HG03280 (cell line): ENCODE results near the gene ZWILCH.
"Not testable (repeated sequence)": the region's sequence is repeated elsewhere in the genome, so short reads cannot be mapped to it uniquely, and the experiment has no call there.

Experiments used
- ATAC-seq: cut with Tn5 transposase; IDR thresholded peaks from one replicate; pipeline ENCODE4 v1.9.1; 2021; ENCODE audit warnings: mild to moderate bottlenecking, moderate library complexity; ENCODE audit not compliant: unreplicated experiment

ZWILCH gene

GRCh38 chr15:66486887-66487286, 18.2 kb upstream of the ZWILCH start:
- no peak for ATAC-seq

GRCh38 chr15:66488525-66488924, 16.6 kb upstream of the ZWILCH start:
- no peak for ATAC-seq

- no peak for ATAC-seq
Measured at GRCh38 chr15:66489179-66489791, 15.8 kb upstream of the ZWILCH start.

GRCh38 chr15:66491846-66492245, 13.3 kb upstream of the ZWILCH start:
- no peak for ATAC-seq

GRCh38 chr15:66494262-66494661, 10.9 kb upstream of the ZWILCH start:
- ATAC-seq, result no peak

- peak; percentile 10 for ATAC-seq
Measured at GRCh38 chr15:66496951-66497501, 8.1 kb upstream of the ZWILCH start.

- peak; percentile 83 for ATAC-seq
Measured at GRCh38 chr15:66497502-66498455, 7.3 kb upstream of the ZWILCH start, which contains the start of gene SNAPC5. SNAPC5 (minus strand) TSS chr15:66497762; CDS start chr15:66497731, 31 bp downstream.

- ATAC-seq, result no peak
Measured at GRCh38 chr15:66498501-66499386, 6.4 kb upstream of the ZWILCH start.

- ATAC-seq, result not testable (repeated sequence)
Measured at GRCh38 chr15:66500346-66500745, 4.8 kb upstream of the ZWILCH start.

- ATAC-seq, result no peak
Measured at GRCh38 chr15:66502491-66502890, 2.6 kb upstream of the ZWILCH start.

- not testable (repeated sequence) for ATAC-seq
Measured at GRCh38 chr15:66503041-66503648, 2.0 kb upstream of the ZWILCH start.

- ATAC-seq, result no peak
Measured at GRCh38 chr15:66503780-66504562, 1.2 kb upstream of the ZWILCH start.

GRCh38 chr15:66505430-66505811, 295 bp downstream of the ZWILCH start:
- ATAC-seq, result no peak

GRCh38 chr15:66505818-66506217, 692 bp downstream of the ZWILCH start:
- ATAC-seq, result no peak

GRCh38 chr15:66508293-66508883, 3.3 kb downstream of the ZWILCH start:
- ATAC-seq, result no peak

GRCh38 chr15:66514586-66514985, 9.5 kb downstream of the ZWILCH start:
- no peak for ATAC-seq

- no peak for ATAC-seq
Measured at GRCh38 chr15:66515901-66516322, 10.8 kb downstream of the ZWILCH start.

- no peak for ATAC-seq
Measured at GRCh38 chr15:66523926-66524325, 18.8 kb downstream of the ZWILCH start.

- no peak for ATAC-seq
Measured at GRCh38 chr15:66524838-66525237, 19.7 kb downstream of the ZWILCH start.
